K562 (cell line): Measurements from ENCODE around the gene PLCB1. TPM values are rescaled to one million over a fixed set of nuclear protein-coding genes. Genes with fewer than 3 reads are reported as not detected.

Experiments
- ATAC-seq: fragments of 200-7000 bp; cut with Tn5 transposase; 3 replicates; pipeline ENCODE4 v1.9.1; 2020; ENCODE audit warnings: moderate library complexity
- BruUV-seq: library from RNA; stranded (reverse); fragments of 400-500 nt; replicated peaks from 2 replicates; lab custom pipeline; 2021; lab: Mats Ljungman, UMichigan
- CTCF ChIA-PET: fragments of 300-600 bp; formaldehyde crosslinking; extraction: SDS; loops from one replicate; lab custom pipeline; 2021; ENCODE audit warnings: low intra/inter-chr PET ratio; lab: Yijun Ruan, JAX
- POLR2A ChIA-PET: fragments of 300-600, 350-650 bp; sonication (Branson Sonifier 250); formaldehyde crosslinking; extraction: SDS; loops from one replicate; lab custom pipeline; 2021; ENCODE audit warnings: antibody characterized with exemption, inconsistent platforms; lab: Yijun Ruan, JAX
- DNase-seq, 4 experiments: peaks; one replicate each; pipeline versions ENCODE4 v3.0.0 to v3.0.0-alpha.2; 2011 to 2018; ENCODE audit warnings: low spot score in 3 of 4, mixed read lengths in 3 of 4; ENCODE audit errors: extremely low read depth in 1 of 4
- FAIRE-seq: peaks from 2 replicates; lab custom pipeline; 2011; peaks lifted over from hg19 to GRCh38; lab: Jason Lieb, UNC
- H2AFZ ChIP-seq: 2 replicates; pipeline ENCODE4 v1.6.0; 2011; ENCODE audit warnings: low read depth, low read length, control low read depth, inconsistent platforms
- H3K27ac ChIP-seq: fragments of 200-600 bp; 3 replicates; pipeline ENCODE4 v1.8.0; 2011; ENCODE audit warnings: low read depth, mild to moderate bottlenecking, control low read depth, inconsistent platforms, low read length, moderate library complexity, mixed read lengths; ENCODE audit errors: extremely low read depth
- H3K27me3 ChIP-seq, 2 experiments: fragments of 300-600 bp in 1 of 2; 2 replicates in 1 of 2; 3 replicates in 1 of 2; pipeline versions ENCODE4 v1.6.0 to v1.8.0; 2011; ENCODE audit warnings: inconsistent platforms in 2 of 2, low read length in 2 of 2, mild to moderate bottlenecking in 1 of 2, mixed read lengths in 1 of 2, moderate library complexity in 1 of 2; ENCODE audit not compliant: control insufficient read depth in 2 of 2, insufficient read depth in 2 of 2
- H3K36me3 ChIP-seq: fragments of 300-600 bp; 3 replicates; pipeline ENCODE4 v1.8.0; 2011; ENCODE audit warnings: mild to moderate bottlenecking, low read length, inconsistent platforms; ENCODE audit not compliant: control insufficient read depth, insufficient read depth
- H3K4me1 ChIP-seq, 2 experiments: fragments of 200-600 bp in 1 of 2; replicated peaks in 1 of 2; 2 replicates in 1 of 2; 3 replicates in 1 of 2; pipeline versions ENCODE4 v1.5.1 to v1.8.0; 2011; ENCODE audit warnings: inconsistent platforms in 2 of 2, low read length in 2 of 2, mild to moderate bottlenecking in 1 of 2, mixed read lengths in 1 of 2, moderate library complexity in 1 of 2; ENCODE audit not compliant: control insufficient read depth in 2 of 2, insufficient read depth in 2 of 2
- H3K4me2 ChIP-seq: 2 replicates; pipeline ENCODE4 v1.6.1; 2011; ENCODE audit warnings: low read length, control low read depth, inconsistent platforms, mixed read lengths; ENCODE audit not compliant: insufficient read depth
- H3K4me3 ChIP-seq: fragments of 200-600 bp; sonication (generic), shearing (Covaris generic); 2 replicates; pipeline ENCODE4 v1.5.1; 2016; ENCODE audit warnings: control low read depth, inconsistent platforms
- H3K79me2 ChIP-seq: fragments of 200-600 bp; 3 replicates; pipeline ENCODE4 v1.8.0; 2011; ENCODE audit warnings: low read length, inconsistent platforms; ENCODE audit not compliant: control insufficient read depth, insufficient read depth
- H3K9ac ChIP-seq, 2 experiments: 2 replicates each; pipeline versions ENCODE4 v1.6.0 to v1.6.1; 2011; ENCODE audit warnings: low read depth in 2 of 2, low read length in 2 of 2, control low read depth in 1 of 2, inconsistent platforms in 1 of 2, mild to moderate bottlenecking in 1 of 2, mixed read lengths in 1 of 2; ENCODE audit not compliant: insufficient read depth in 1 of 2
- H3K9me1 ChIP-seq: one replicate; pipeline ENCODE4 v1.6.0; 2011; ENCODE audit warnings: inconsistent platforms, mild to moderate bottlenecking, low read length, moderate library complexity; ENCODE audit not compliant: control insufficient read depth, insufficient read depth
- H3K9me3 ChIP-seq: replicated peaks from 2 replicates; pipeline ENCODE4 v1.5.1; 2011; ENCODE audit warnings: low read depth, low read length, inconsistent platforms; ENCODE audit not compliant: control insufficient read depth, insufficient read depth
- H4K20me1 ChIP-seq: replicated peaks from 2 replicates; pipeline ENCODE4 v1.6.1; 2011; ENCODE audit warnings: low read length, inconsistent platforms, mixed read lengths; ENCODE audit not compliant: control insufficient read depth, insufficient read depth
- CBX3 ChIP-seq, 2 experiments: IDR thresholded peaks; 1 replicate in 1 of 2; 2 replicates in 1 of 2; pipeline ENCODE4 v1.6.1; 2012; ENCODE audit warnings: inconsistent platforms in 2 of 2, low read length in 2 of 2, borderline replicate concordance in 1 of 2, control low read depth in 1 of 2
- ESRRB ChIP-seq: fragments of 250-450 bp; sonication (Bioruptor Pico); IDR thresholded peaks from 2 replicates; pipeline ENCODE4 v1.5.0; 2020; ENCODE audit warnings: mild to moderate bottlenecking, moderate library complexity, borderline replicate concordance
- HDAC6 ChIP-seq: IDR thresholded peaks from 2 replicates; pipeline ENCODE4 v1.6.1; 2012; ENCODE audit warnings: low read depth, mild to moderate bottlenecking, control low read depth, inconsistent platforms, low read length, moderate library complexity
- HIVEP1 ChIP-seq: fragments of 250-450 bp; sonication (Bioruptor Pico); IDR thresholded peaks from 2 replicates; pipeline ENCODE4 v1.4.0; 2020; ENCODE audit warnings: mild to moderate bottlenecking
- LCOR ChIP-seq: sonication (generic); formaldehyde crosslinking; IDR thresholded peaks from 2 replicates; pipeline ENCODE4 v1.8.0; 2022; ENCODE audit warnings: mild to moderate bottlenecking, missing genetic modification reagents
- SREBF2 ChIP-seq: sonication (generic); formaldehyde crosslinking; IDR thresholded peaks from 2 replicates; pipeline ENCODE4 v1.4.0; 2020; ENCODE audit warnings: mild to moderate bottlenecking, missing genetic modification reagents
- THRAP3 ChIP-seq: fragments of 450-650 bp; IDR thresholded peaks from 2 replicates; pipeline ENCODE4 v1.6.1; 2016; ENCODE audit warnings: mild to moderate bottlenecking, inconsistent platforms, borderline replicate concordance
- ZFP36 ChIP-seq: fragments of 150-350 bp; IDR thresholded peaks from 2 replicates; pipeline ENCODE4 v1.6.1; 2018; ENCODE audit warnings: low read length, low read depth; ENCODE audit not compliant: partially characterized antibody
- ZNF24 ChIP-seq: fragments of 450-650 bp; IDR thresholded peaks from 2 replicates; pipeline ENCODE4 v1.6.1; 2016
- ZNF316 ChIP-seq: fragments of 450-650 bp; IDR thresholded peaks from 2 replicates; pipeline ENCODE4 v1.6.1; 2016
- WGBS: fragments of 100-300 bp; shearing (Covaris generic); methylation state at CpG from one replicate; pipeline ENCODE4 v1.1.6; 2016; ENCODE audit warnings: low coverage, mixed read lengths; ENCODE audit not compliant: insufficient coverage; ENCODE audit errors: missing lambda C conversion rate; 5-methylcytosine and 5-hydroxymethylcytosine counted together
- in situ Hi-C: fragments of 300-500 bp; cut with MboI; formaldehyde crosslinking; loops from 4 replicates; pipeline ENCODE4 v1.15.0; 2018; ENCODE audit warnings: inconsistent platforms, mixed read lengths
- intact Hi-C: fragments of 100-400 bp; cut with micrococcal nuclease; formaldehyde crosslinking; loops from 2 replicates; pipeline ENCODE4 v1.14.2; 2022
- polyA plus RNA-seq, 8 experiments: library from polyadenylated mRNA; depleted of rRNA in 4 of 8; stranded (reverse) in 5 of 8; unstranded in 3 of 8; fragments of >200 nt; fragmentation: Nextera tagmentation in 2 of 8; fragmentation: Illumina TruSeq in 1 of 8; extraction: Ambion mirVana in 2 of 8; extraction: Trizol in 1 of 8; gene quantifications; 2 replicates each; pipeline versions ENCODE4 v1.2.1 to v1.2.3, GENCODE V29; 2011 to 2014; ENCODE audit warnings: inconsistent platforms in 1 of 8, missing spikeins in 1 of 8
- total RNA-seq, 7 experiments: library from RNA; depleted of rRNA in 6 of 7; stranded (reverse); fragments of >200 nt in 6 of 7; fragmentation: Illumina TruSeq in 2 of 7; extraction: Trizol in 2 of 7; gene quantifications; 2 replicates each; pipeline versions ENCODE4 v1.2.1 to v1.2.3, GENCODE V29; 2011 to 2021; ENCODE audit warnings: low replicate concordance in 1 of 7
- TF ChIP-seq, protein P1 (sequence below): sonication (generic); formaldehyde crosslinking; IDR thresholded peaks from 2 replicates; pipeline ENCODE4 v1.8.1; 2023; ENCODE audit warnings: missing genetic modification reagents, mild to moderate bottlenecking, borderline replicate concordance
- TF ChIP-seq, protein P2 (sequence below), 2 experiments: fragments of 450-650 bp; conservative IDR thresholded peaks; 2 replicates each; pipeline ENCODE4 v1.6.1; 2017; ENCODE audit warnings: mild to moderate bottlenecking in 2 of 2, moderate library complexity in 2 of 2
- TF ChIP-seq, protein P3 (sequence below): fragments of 450-650 bp; IDR thresholded peaks from 2 replicates; pipeline ENCODE4 v1.6.1; 2014; ENCODE audit warnings: low read depth, mild to moderate bottlenecking, moderate library complexity, borderline replicate concordance

Gene PLCB1
- total and polyA plus RNA-seq, 9 of the 15 experiments (the other 6 are each of a cell fraction or from before 2014, with no cell fraction given) = 0.34 to 3.1 (median 1.3) TPM

DNA sequence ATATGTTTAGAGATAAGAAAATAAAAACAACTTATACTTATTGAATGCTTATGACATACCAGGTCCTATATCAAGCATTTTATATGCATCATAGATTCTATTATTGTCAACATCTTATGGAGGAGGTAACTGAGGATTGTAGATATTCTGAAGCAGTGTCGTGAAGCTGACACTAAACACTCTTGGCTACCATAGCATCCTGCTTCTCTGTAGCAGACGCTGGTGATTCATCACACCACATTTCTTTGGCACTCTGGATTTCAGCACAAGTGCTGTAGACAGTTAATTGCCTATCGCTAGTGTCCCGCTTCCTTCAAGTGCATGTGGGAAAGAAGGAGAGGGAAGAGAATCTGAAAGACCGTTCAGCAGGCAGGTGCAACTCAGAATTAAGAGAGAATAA lies 317.1 kb downstream of the PLCB1 start (continued):
- TF ChIP-seq LCOR (CRISPR knock-in tag) (no peak), HIVEP1 (CRISPR knock-in tag) (no peak)
- TF ChIP-seq, protein P1, sequence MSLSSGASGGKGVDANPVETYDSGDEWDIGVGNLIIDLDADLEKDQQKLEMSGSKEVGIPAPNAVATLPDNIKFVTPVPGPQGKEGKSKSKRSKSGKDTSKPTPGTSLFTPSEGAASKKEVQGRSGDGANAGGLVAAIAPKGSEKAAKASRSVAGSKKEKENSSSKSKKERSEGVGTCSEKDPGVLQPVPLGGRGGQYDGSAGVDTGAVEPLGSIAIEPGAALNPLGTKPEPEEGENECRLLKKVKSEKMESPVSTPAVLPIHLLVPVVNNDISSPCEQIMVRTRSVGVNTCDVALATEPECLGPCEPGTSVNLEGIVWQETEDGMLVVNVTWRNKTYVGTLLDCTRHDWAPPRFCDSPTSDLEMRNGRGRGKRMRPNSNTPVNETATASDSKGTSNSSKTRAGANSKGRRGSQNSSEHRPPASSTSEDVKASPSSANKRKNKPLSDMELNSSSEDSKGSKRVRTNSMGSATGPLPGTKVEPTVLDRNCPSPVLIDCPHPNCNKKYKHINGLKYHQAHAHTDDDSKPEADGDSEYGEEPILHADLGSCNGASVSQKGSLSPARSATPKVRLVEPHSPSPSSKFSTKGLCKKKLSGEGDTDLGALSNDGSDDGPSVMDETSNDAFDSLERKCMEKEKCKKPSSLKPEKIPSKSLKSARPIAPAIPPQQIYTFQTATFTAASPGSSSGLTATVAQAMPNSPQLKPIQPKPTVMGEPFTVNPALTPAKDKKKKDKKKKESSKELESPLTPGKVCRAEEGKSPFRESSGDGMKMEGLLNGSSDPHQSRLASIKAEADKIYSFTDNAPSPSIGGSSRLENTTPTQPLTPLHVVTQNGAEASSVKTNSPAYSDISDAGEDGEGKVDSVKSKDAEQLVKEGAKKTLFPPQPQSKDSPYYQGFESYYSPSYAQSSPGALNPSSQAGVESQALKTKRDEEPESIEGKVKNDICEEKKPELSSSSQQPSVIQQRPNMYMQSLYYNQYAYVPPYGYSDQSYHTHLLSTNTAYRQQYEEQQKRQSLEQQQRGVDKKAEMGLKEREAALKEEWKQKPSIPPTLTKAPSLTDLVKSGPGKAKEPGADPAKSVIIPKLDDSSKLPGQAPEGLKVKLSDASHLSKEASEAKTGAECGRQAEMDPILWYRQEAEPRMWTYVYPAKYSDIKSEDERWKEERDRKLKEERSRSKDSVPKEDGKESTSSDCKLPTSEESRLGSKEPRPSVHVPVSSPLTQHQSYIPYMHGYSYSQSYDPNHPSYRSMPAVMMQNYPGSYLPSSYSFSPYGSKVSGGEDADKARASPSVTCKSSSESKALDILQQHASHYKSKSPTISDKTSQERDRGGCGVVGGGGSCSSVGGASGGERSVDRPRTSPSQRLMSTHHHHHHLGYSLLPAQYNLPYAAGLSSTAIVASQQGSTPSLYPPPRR (CRISPR knock-in tag) = no peak
- TF ChIP-seq, all 486 proteins: peak for 0

DNA sequence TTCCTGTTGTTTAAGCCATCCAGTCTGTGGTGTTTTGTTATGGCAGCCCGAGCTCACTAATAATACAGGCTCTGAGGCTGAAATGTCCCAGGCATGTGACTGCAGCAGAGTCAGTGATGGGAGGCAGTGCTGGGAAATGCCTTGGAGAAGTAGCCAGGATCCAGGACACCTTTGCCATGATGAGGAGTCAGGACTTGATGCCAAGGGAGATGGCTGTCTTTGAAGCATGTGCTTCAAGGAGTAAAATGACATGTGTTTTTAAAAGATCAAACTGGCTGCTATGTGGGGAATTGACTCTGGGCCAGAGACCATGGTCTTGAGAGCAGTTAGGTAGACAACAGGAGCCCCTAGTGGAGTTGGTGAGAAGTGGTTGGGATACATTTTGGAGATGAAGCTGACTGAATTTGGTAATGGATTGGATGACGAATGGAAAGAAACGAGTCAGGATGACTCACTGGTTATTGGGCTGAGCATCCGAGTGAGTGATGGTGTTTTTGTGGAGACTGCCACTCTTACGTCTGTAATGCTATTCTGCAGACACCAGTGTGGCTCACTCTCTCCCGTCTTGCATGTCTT lies 322.2 kb downstream of the PLCB1 start:
- no peaks in the 10 kb centered on the region for H3K9me1 ChIP-seq
- no peaks in the 10 kb centered on the region for H4K20me1 ChIP-seq
- H3K9me3 ChIP-seq = no peaks in the 10 kb centered on the region
- WGBS = 0% methylated on average over 5 of the region's 6 CpGs
- ATAC-seq (no peak), DNase-seq (no peak), FAIRE-seq (no peak)
- H3K27ac ChIP-seq = no peak overlapping the region
- H3K27me3 ChIP-seq = no peaks in the 10 kb centered on the region
- H3K4me3 ChIP-seq = no peak overlapping the region
- H3K79me2 ChIP-seq = no peaks in the 10 kb centered on the region
- POLR2A ChIA-PET = no interaction called here
- no peak overlapping the region for H2AFZ ChIP-seq
- intact Hi-C loops (no loop called here), in situ Hi-C loops (no loop called here)
- H3K4me1 ChIP-seq = no peaks in the 10 kb centered on the region
- H3K4me2 ChIP-seq = no peak overlapping the region
- H3K36me3 ChIP-seq = no peaks in the 10 kb centered on the region
- H3K9ac ChIP-seq = no peak overlapping the region
- BruUV-seq = no TSS peak
- CTCF ChIA-PET = no interaction called here
- TF ChIP-seq SREBF2 (CRISPR knock-in tag) = no peak
- no peak for TF ChIP-seq ZNF316
- TF ChIP-seq ESRRB = no peak
- TF ChIP-seq ZNF24 = no peak
- TF ChIP-seq CBX3 (IDR thresholded peaks at IDR 0.05; ENCODE audit: borderline replicate concordance in 1 of 2, low read length in 2 of 2) = no peak
- no peak for TF ChIP-seq ZFP36
- TF ChIP-seq, protein P2, sequence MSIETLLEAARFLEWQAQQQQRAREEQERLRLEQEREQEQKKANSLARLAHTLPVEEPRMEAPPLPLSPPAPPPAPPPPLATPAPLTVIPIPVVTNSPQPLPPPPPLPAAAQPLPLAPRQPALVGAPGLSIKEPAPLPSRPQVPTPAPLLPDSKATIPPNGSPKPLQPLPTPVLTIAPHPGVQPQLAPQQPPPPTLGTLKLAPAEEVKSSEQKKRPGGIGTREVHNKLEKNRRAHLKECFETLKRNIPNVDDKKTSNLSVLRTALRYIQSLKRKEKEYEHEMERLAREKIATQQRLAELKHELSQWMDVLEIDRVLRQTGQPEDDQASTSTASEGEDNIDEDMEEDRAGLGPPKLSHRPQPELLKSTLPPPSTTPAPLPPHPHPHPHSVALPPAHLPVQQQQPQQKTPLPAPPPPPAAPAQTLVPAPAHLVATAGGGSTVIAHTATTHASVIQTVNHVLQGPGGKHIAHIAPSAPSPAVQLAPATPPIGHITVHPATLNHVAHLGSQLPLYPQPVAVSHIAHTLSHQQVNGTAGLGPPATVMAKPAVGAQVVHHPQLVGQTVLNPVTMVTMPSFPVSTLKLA (conservative IDR thresholded peaks at IDR 0.05) = no peak
- TF ChIP-seq, protein P3, sequence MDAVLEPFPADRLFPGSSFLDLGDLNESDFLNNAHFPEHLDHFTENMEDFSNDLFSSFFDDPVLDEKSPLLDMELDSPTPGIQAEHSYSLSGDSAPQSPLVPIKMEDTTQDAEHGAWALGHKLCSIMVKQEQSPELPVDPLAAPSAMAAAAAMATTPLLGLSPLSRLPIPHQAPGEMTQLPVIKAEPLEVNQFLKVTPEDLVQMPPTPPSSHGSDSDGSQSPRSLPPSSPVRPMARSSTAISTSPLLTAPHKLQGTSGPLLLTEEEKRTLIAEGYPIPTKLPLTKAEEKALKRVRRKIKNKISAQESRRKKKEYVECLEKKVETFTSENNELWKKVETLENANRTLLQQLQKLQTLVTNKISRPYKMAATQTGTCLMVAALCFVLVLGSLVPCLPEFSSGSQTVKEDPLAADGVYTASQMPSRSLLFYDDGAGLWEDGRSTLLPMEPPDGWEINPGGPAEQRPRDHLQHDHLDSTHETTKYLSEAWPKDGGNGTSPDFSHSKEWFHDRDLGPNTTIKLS = no peak
- TF ChIP-seq HDAC6 = no peak
- no peak for TF ChIP-seq THRAP3
